SK-N-SH (cell line): ENCODE measurements around the gene SIRT2. TPM values are rescaled to one million over a fixed set of nuclear protein-coding genes. Genes with fewer than 3 reads are reported as not detected.

Experiments used
- CTCF ChIA-PET: fragments of 300-600, 350-600 bp; formaldehyde crosslinking; extraction: SDS; loops from one replicate; lab custom pipeline; 2021; lab: Yijun Ruan, JAX
- POLR2A ChIA-PET: fragments of 350-600 bp; sonication (Branson Sonifier 250); formaldehyde crosslinking; extraction: SDS; loops from one replicate; lab custom pipeline; 2020; ENCODE audit warnings: antibody characterized with exemption, inconsistent platforms; lab: Yijun Ruan, JAX
- DNase-seq: peaks from one replicate; pipeline ENCODE4 v3.0.0; 2012
- H2AFZ ChIP-seq: fragments of 200-600 bp; sonication (generic); 2 replicates; pipeline ENCODE4 v1.8.1; 2016; ENCODE audit warnings: antibody characterized with exemption, mild to moderate bottlenecking, low read depth
- H3F3A ChIP-seq: fragments of 200-600 bp; sonication (generic); replicated peaks from 2 replicates; pipeline ENCODE3; 2016; ENCODE audit warnings: antibody characterized with exemption, mild to moderate bottlenecking; ENCODE audit not compliant: insufficient read depth
- H3K27ac ChIP-seq, 2 experiments: fragments of 200-500 bp in 1 of 2; fragments of 200-600 bp in 1 of 2; sonication (Bioruptor generic) in 1 of 2; sonication (generic), shearing (Covaris generic) in 1 of 2; 2 replicates each; pipeline versions ENCODE4 v1.5.1 to v1.6.1; 2014 to 2016; ENCODE audit warnings: low read depth in 2 of 2, inconsistent platforms in 1 of 2, low read length in 1 of 2, mild to moderate bottlenecking in 1 of 2, mixed read lengths in 1 of 2
- H3K27me3 ChIP-seq: fragments of 200-600 bp; sonication (generic), shearing (Covaris generic); 2 replicates; pipeline ENCODE4 v1.6.1; 2016; ENCODE audit warnings: mixed run types; ENCODE audit not compliant: insufficient read depth
- H3K36me3 ChIP-seq, 2 experiments: fragments of 200-500 bp in 1 of 2; fragments of 200-600 bp in 1 of 2; sonication (Bioruptor generic) in 1 of 2; sonication (generic) in 1 of 2; replicated peaks in 1 of 2; 2 replicates each; pipeline versions ENCODE3 to v1.5.1; 2014 to 2016; ENCODE audit warnings: low read length in 1 of 2, mild to moderate bottlenecking in 1 of 2; ENCODE audit not compliant: insufficient read depth in 2 of 2, control insufficient read depth in 1 of 2
- H3K4me1 ChIP-seq, 2 experiments: fragments of 200-500 bp in 1 of 2; fragments of 200-600 bp in 1 of 2; sonication (Bioruptor generic) in 1 of 2; sonication (generic), shearing (Covaris generic) in 1 of 2; 2 replicates each; pipeline versions ENCODE4 v1.5.1 to v1.6.1; 2014 to 2016; ENCODE audit warnings: low read depth in 1 of 2, low read length in 1 of 2, mixed run types in 1 of 2; ENCODE audit not compliant: insufficient read depth in 2 of 2, control insufficient read depth in 1 of 2
- H3K4me2 ChIP-seq: fragments of 200-600 bp; sonication (generic), shearing (Covaris generic); 2 replicates; pipeline ENCODE4 v1.6.1; 2017; ENCODE audit warnings: mixed run types
- H3K4me3 ChIP-seq, 2 experiments: fragments of 200-500 bp in 1 of 2; fragments of 200-600 bp in 1 of 2; sonication (Bioruptor generic) in 1 of 2; sonication (generic), shearing (Covaris generic) in 1 of 2; 2 replicates each; pipeline versions ENCODE4 v1.5.1 to v1.8.1; 2014 to 2016; ENCODE audit warnings: low read depth in 2 of 2, inconsistent platforms in 1 of 2, low read length in 1 of 2, mild to moderate bottlenecking in 1 of 2, mixed read lengths in 1 of 2, moderate library complexity in 1 of 2
- H3K79me2 ChIP-seq: fragments of 200-600 bp; sonication (generic); 2 replicates; pipeline ENCODE4 v1.8.1; 2017; ENCODE audit warnings: mild to moderate bottlenecking; ENCODE audit not compliant: insufficient read depth
- H3K9ac ChIP-seq: fragments of 200-600 bp; sonication (generic); 2 replicates; pipeline ENCODE4 v1.6.1; 2017; ENCODE audit warnings: mixed run types
- H3K9me2 ChIP-seq: fragments of 200-600 bp; sonication (generic); 2 replicates; pipeline ENCODE4 v1.6.1; 2017; ENCODE audit warnings: mixed run types
- H3K9me3 ChIP-seq: fragments of 200-600 bp; sonication (generic); 2 replicates; pipeline ENCODE4 v1.6.1; 2017; ENCODE audit warnings: mixed run types, mild to moderate bottlenecking, moderate library complexity
- H4K20me1 ChIP-seq: fragments of 200-600 bp; sonication (generic); 2 replicates; pipeline ENCODE4 v1.6.1; 2017; ENCODE audit warnings: mild to moderate bottlenecking, mixed run types; ENCODE audit not compliant: insufficient read depth
- EZH2phosphoT487 ChIP-seq: fragments of 200-600 bp; sonication (generic); IDR thresholded peaks from 2 replicates; pipeline ENCODE4 v1.6.1; 2017; ENCODE audit warnings: low read depth, mixed run types, mild to moderate bottlenecking, antibody characterized with exemption, moderate library complexity, borderline replicate concordance
- GABPA ChIP-seq: IDR thresholded peaks from 2 replicates; pipeline ENCODE4 v1.4.0; 2012; ENCODE audit warnings: low read depth, mild to moderate bottlenecking
- GATA2 ChIP-seq: sonication (generic); formaldehyde crosslinking; IDR thresholded peaks from 2 replicates; pipeline ENCODE4 v1.5.0; 2020; ENCODE audit warnings: mild to moderate bottlenecking, missing genetic modification reagents
- MEF2A ChIP-seq: IDR thresholded peaks from 2 replicates; pipeline ENCODE4 v1.4.0; 2012; ENCODE audit warnings: low read depth, borderline replicate concordance
- MXI1 ChIP-seq: IDR thresholded peaks from 2 replicates; pipeline ENCODE4 v1.6.1; 2012; ENCODE audit warnings: mild to moderate bottlenecking, low read depth, low read length, improper control_type of control experiment
- NFIC ChIP-seq: IDR thresholded peaks from 2 replicates; pipeline ENCODE4 v1.4.0; 2012; ENCODE audit warnings: borderline replicate concordance
- NRF1 ChIP-seq: IDR thresholded peaks from 2 replicates; pipeline ENCODE4 v1.6.1; 2012; ENCODE audit warnings: low read depth, mild to moderate bottlenecking, low read length
- RAD21 ChIP-seq: IDR thresholded peaks from 2 replicates; pipeline ENCODE4 v1.6.1; 2012; ENCODE audit warnings: mild to moderate bottlenecking, low read length
- RFX5 ChIP-seq: IDR thresholded peaks from 2 replicates; pipeline ENCODE4 v1.6.1; 2012; ENCODE audit warnings: mild to moderate bottlenecking, improper control_type of control experiment, low read length
- SIN3A ChIP-seq: IDR thresholded peaks from 2 replicates; pipeline ENCODE4 v1.6.1; 2012; ENCODE audit warnings: low read depth, mild to moderate bottlenecking, low read length, moderate library complexity, borderline replicate concordance
- TAF1 ChIP-seq: IDR thresholded peaks from 2 replicates; pipeline ENCODE4 v1.6.1; 2012; ENCODE audit warnings: low read depth, mild to moderate bottlenecking, low read length, moderate library complexity, borderline replicate concordance
- WGBS: methylation state at CpG from one replicate; pipeline ENCODE4 v1.1.6; 2017; ENCODE audit warnings: low lambda C conversion rate; 5-methylcytosine and 5-hydroxymethylcytosine counted together
- polyA plus RNA-seq, 3 experiments: library from polyadenylated mRNA; depleted of rRNA; stranded (reverse); fragments of >200 nt; gene quantifications; 2 replicates each; pipeline ENCODE4 v1.2.3, GENCODE V29; 2012
- TF ChIP-seq, protein P1 (sequence below): IDR thresholded peaks from 2 replicates; pipeline ENCODE4; 2012
- TF ChIP-seq, protein P2 (sequence below): IDR thresholded peaks from 2 replicates; pipeline ENCODE4 v1.4.0; 2012; ENCODE audit warnings: low read depth, borderline replicate concordance
- TF ChIP-seq, protein P3 (sequence below): fragments of 200-600 bp; sonication (generic); IDR thresholded peaks from 2 replicates; pipeline ENCODE4 v1.6.1; 2017; ENCODE audit warnings: antibody characterized with exemption, mild to moderate bottlenecking, moderate library complexity
- TF ChIP-seq, protein P4 (sequence below): IDR thresholded peaks from 2 replicates; pipeline ENCODE4 v1.6.1; 2012; ENCODE audit warnings: mild to moderate bottlenecking, low read depth, low read length, moderate library complexity
- TF ChIP-seq, protein P5 (sequence below): IDR thresholded peaks from 2 replicates; pipeline ENCODE4 v1.4.0; 2012; ENCODE audit warnings: low read depth, borderline replicate concordance
- TF ChIP-seq, protein P6 (sequence below): fragments of 150-350 bp; IDR thresholded peaks from 2 replicates; pipeline ENCODE4 v1.6.1; 2017; ENCODE audit warnings: antibody characterized with exemption, low read length, low read depth, borderline replicate concordance
- TF ChIP-seq, protein P7 (sequence below): fragments of 150-350 bp; IDR thresholded peaks from 2 replicates; pipeline ENCODE4 v1.6.1; 2016; ENCODE audit warnings: mild to moderate bottlenecking, low read depth, low read length

The SIRT2 gene
- polyA plus RNA-seq, 1 of the 3 experiments (the other 2 are of a cell fraction), result 39.3 TPM

DNA sequence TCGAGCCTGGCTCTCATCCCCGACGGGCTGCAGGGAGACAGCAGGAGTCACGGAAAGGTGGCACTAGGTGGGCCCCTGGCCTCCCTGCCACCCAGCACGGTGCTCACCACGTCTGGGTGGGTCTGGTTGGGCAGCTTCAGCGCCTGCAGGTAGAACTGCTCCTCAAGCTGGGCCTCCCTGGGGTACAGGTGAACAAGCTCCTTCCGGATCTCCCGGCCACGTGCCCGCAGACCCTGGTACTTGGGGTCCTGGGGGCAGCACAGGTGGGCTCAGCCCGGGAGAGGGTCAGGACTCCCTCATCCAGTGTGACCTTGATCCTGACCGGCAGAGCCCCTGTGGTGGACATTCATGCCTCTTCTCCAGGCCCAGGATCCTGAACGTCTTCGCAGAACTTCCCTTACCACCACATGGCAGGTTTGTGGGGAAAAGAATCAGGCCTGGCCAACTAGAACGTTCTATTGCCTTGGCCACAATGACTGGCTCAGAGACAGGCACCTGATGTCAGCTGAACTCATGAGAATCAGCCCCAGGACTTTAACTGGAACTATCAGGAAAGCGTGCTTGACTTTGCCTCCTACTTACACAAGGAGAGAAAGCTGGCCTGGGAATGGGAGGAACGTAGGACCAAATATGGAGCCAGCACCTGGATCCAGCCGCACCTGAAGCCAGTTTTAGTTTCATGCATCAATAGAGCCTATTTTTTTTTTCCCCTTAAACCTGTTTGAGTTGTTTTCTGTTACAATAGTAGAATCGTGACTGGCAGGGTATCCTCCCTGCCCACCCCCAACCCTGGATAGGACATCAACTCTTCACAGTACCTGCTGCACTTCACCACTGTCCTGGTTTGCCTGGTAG lies 22.2 kb upstream of the SIRT2 start:
- Histone ChIP-seq H4K20me1 (no peaks in the 10 kb centered on the region), H2AFZ (no peak overlapping the region), H3K4me2 (no peak overlapping the region), H3K9me3 (no peaks in the 10 kb centered on the region), H3K27ac (no peak overlapping the region), H3K9ac (no peak overlapping the region), H3K9me2 (no peaks in the 10 kb centered on the region), H3K36me3 (peaks cover 4 to 17% of the 10 kb centered on the region in 2 experiments), H3K4me3 (no peak overlapping the region), H3K79me2 (no peaks in the 10 kb centered on the region), H3K4me1 (peaks cover 0 to 10% of the 10 kb centered on the region in 2 experiments; a peak in 1 of 4 replicates), H3F3A (no peaks in the 10 kb centered on the region), H3K27me3 (no peaks in the 10 kb centered on the region)
- CTCF ChIA-PET, result interaction anchor here (0.6 kb wide), 1 partner anchor 188 kb away, joined by 3 read pairs; no protein-coding TSS in a partner anchor
- POLR2A ChIA-PET, result interaction anchor here (0.6 to 0.9 kb wide), 2 partner anchors 42 to 188 kb away, joined by 3 read pairs; no protein-coding TSS in a partner anchor
- TF ChIP-seq, protein P1, sequence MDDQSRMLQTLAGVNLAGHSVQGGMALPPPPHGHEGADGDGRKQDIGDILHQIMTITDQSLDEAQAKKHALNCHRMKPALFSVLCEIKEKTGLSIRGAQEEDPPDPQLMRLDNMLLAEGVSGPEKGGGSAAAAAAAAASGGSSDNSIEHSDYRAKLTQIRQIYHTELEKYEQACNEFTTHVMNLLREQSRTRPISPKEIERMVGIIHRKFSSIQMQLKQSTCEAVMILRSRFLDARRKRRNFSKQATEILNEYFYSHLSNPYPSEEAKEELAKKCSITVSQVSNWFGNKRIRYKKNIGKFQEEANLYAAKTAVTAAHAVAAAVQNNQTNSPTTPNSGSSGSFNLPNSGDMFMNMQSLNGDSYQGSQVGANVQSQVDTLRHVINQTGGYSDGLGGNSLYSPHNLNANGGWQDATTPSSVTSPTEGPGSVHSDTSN, result no peak
- no peak for TF ChIP-seq MEF2A
- no peak for TF ChIP-seq RAD21
- no peak for TF ChIP-seq SIN3A
- no peak for TF ChIP-seq NFIC
- TF ChIP-seq, protein P2, sequence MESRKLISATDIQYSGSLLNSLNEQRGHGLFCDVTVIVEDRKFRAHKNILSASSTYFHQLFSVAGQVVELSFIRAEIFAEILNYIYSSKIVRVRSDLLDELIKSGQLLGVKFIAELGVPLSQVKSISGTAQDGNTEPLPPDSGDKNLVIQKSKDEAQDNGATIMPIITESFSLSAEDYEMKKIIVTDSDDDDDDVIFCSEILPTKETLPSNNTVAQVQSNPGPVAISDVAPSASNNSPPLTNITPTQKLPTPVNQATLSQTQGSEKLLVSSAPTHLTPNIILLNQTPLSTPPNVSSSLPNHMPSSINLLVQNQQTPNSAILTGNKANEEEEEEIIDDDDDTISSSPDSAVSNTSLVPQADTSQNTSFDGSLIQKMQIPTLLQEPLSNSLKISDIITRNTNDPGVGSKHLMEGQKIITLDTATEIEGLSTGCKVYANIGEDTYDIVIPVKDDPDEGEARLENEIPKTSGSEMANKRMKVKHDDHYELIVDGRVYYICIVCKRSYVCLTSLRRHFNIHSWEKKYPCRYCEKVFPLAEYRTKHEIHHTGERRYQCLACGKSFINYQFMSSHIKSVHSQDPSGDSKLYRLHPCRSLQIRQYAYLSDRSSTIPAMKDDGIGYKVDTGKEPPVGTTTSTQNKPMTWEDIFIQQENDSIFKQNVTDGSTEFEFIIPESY, result no peak
- TF ChIP-seq GABPA, result no peak
- TF ChIP-seq, protein P3, sequence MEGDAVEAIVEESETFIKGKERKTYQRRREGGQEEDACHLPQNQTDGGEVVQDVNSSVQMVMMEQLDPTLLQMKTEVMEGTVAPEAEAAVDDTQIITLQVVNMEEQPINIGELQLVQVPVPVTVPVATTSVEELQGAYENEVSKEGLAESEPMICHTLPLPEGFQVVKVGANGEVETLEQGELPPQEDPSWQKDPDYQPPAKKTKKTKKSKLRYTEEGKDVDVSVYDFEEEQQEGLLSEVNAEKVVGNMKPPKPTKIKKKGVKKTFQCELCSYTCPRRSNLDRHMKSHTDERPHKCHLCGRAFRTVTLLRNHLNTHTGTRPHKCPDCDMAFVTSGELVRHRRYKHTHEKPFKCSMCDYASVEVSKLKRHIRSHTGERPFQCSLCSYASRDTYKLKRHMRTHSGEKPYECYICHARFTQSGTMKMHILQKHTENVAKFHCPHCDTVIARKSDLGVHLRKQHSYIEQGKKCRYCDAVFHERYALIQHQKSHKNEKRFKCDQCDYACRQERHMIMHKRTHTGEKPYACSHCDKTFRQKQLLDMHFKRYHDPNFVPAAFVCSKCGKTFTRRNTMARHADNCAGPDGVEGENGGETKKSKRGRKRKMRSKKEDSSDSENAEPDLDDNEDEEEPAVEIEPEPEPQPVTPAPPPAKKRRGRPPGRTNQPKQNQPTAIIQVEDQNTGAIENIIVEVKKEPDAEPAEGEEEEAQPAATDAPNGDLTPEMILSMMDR, result no peak
- TF ChIP-seq NRF1, result no peak
- no peak for TF ChIP-seq MXI1
- TF ChIP-seq RFX5, result no peak
- TF ChIP-seq, protein P4, sequence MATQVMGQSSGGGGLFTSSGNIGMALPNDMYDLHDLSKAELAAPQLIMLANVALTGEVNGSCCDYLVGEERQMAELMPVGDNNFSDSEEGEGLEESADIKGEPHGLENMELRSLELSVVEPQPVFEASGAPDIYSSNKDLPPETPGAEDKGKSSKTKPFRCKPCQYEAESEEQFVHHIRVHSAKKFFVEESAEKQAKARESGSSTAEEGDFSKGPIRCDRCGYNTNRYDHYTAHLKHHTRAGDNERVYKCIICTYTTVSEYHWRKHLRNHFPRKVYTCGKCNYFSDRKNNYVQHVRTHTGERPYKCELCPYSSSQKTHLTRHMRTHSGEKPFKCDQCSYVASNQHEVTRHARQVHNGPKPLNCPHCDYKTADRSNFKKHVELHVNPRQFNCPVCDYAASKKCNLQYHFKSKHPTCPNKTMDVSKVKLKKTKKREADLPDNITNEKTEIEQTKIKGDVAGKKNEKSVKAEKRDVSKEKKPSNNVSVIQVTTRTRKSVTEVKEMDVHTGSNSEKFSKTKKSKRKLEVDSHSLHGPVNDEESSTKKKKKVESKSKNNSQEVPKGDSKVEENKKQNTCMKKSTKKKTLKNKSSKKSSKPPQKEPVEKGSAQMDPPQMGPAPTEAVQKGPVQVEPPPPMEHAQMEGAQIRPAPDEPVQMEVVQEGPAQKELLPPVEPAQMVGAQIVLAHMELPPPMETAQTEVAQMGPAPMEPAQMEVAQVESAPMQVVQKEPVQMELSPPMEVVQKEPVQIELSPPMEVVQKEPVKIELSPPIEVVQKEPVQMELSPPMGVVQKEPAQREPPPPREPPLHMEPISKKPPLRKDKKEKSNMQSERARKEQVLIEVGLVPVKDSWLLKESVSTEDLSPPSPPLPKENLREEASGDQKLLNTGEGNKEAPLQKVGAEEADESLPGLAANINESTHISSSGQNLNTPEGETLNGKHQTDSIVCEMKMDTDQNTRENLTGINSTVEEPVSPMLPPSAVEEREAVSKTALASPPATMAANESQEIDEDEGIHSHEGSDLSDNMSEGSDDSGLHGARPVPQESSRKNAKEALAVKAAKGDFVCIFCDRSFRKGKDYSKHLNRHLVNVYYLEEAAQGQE, result no peak
- TF ChIP-seq, protein P5, sequence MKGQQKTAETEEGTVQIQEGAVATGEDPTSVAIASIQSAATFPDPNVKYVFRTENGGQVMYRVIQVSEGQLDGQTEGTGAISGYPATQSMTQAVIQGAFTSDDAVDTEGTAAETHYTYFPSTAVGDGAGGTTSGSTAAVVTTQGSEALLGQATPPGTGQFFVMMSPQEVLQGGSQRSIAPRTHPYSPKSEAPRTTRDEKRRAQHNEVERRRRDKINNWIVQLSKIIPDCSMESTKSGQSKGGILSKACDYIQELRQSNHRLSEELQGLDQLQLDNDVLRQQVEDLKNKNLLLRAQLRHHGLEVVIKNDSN, result no peak
- no peak for TF ChIP-seq EZH2phosphoT487
- TF ChIP-seq, protein P6, sequence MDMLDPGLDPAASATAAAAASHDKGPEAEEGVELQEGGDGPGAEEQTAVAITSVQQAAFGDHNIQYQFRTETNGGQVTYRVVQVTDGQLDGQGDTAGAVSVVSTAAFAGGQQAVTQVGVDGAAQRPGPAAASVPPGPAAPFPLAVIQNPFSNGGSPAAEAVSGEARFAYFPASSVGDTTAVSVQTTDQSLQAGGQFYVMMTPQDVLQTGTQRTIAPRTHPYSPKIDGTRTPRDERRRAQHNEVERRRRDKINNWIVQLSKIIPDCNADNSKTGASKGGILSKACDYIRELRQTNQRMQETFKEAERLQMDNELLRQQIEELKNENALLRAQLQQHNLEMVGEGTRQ, result no peak
- TF ChIP-seq TAF1, result no peak
- TF ChIP-seq, protein P7, sequence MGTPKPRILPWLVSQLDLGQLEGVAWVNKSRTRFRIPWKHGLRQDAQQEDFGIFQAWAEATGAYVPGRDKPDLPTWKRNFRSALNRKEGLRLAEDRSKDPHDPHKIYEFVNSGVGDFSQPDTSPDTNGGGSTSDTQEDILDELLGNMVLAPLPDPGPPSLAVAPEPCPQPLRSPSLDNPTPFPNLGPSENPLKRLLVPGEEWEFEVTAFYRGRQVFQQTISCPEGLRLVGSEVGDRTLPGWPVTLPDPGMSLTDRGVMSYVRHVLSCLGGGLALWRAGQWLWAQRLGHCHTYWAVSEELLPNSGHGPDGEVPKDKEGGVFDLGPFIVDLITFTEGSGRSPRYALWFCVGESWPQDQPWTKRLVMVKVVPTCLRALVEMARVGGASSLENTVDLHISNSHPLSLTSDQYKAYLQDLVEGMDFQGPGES, result no peak
- TF ChIP-seq GATA2 (CRISPR knock-in tag), result no peak
- WGBS, result 97% methylated on average over 14 of the region's 20 CpGs
- no peak for DNase-seq
